HCT116 (cell line): ENCODE measurements around the gene DCLRE1B. TPM values are rescaled to one million over a fixed set of nuclear protein-coding genes. Genes with fewer than 3 reads are reported as not detected.
"Not testable (repeated sequence)": the region's sequence is repeated elsewhere in the genome, so short reads cannot be mapped to it uniquely, and the experiment has no call there.

Experiments
- ATAC-seq: fragments of 200-7000 bp; cut with Tn5 transposase; 2 replicates; pipeline ENCODE4 v1.9.1; 2020; ENCODE audit warnings: mild to moderate bottlenecking, moderate library complexity
- BruUV-seq: library from RNA; stranded (reverse); fragments of 400-500 nt; replicated peaks from 2 replicates; lab custom pipeline; 2021; lab: Mats Ljungman, UMichigan
- CTCF ChIA-PET: fragments of 300-600 bp; sonication (Branson Sonifier 250); formaldehyde crosslinking; loops from one replicate; lab custom pipeline; 2021; ENCODE audit warnings: antibody characterized with exemption; lab: Charles Lee
- POLR2A ChIA-PET: fragments of 300-600, 350-600 bp; sonication (Branson Sonifier 250); formaldehyde crosslinking; loops from one replicate; lab custom pipeline; 2021; ENCODE audit warnings: antibody characterized with exemption; lab: Charles Lee
- RAD21 ChIA-PET, 2 experiments: fragments of 300-600 bp; sonication (Branson Sonifier 250); formaldehyde crosslinking; loops; one replicate each; lab custom pipeline; 2023; ENCODE audit warnings: low total read pairs in 2 of 2; ENCODE audit not compliant: uncharacterized antibody in 2 of 2, unreplicated experiment in 2 of 2, low non-redundant PET in 1 of 2; lab: Charles Lee
- DNase-seq: peaks from one replicate; pipeline ENCODE4 v3.0.0-alpha.2; 2010; ENCODE audit warnings: low read depth, low spot score
- H2AFZ ChIP-seq: fragments of 200-600 bp; shearing (Covaris generic), sonication (generic); 2 replicates; pipeline ENCODE4 v1.6.1; 2017; ENCODE audit warnings: low read depth, mixed run types, mixed read lengths, antibody characterized with exemption, low read length; ENCODE audit not compliant: poor library complexity, severe bottlenecking
- H3K27ac ChIP-seq: 2 replicates; pipeline ENCODE4 v1.5.1; 2012; ENCODE audit warnings: low read depth, low read length
- H3K27me3 ChIP-seq: fragments of 200-600 bp; sonication (generic); 2 replicates; pipeline ENCODE4 v1.6.1; 2016; ENCODE audit warnings: mixed run types, low read length, mixed read lengths; ENCODE audit not compliant: insufficient read depth
- H3K36me3 ChIP-seq, 2 experiments: fragments of 200-500 bp in 1 of 2; fragments of 200-600 bp in 1 of 2; sonication (Bioruptor generic) in 1 of 2; sonication (generic) in 1 of 2; 2 replicates each; pipeline versions ENCODE4 v1.5.1 to v1.6.1; 2014 to 2016; ENCODE audit warnings: low read length in 2 of 2, inconsistent platforms in 1 of 2, mixed read lengths in 1 of 2, mixed run types in 1 of 2; ENCODE audit not compliant: insufficient read depth in 2 of 2, control insufficient read depth in 1 of 2
- H3K4me1 ChIP-seq, 2 experiments: fragments of 200-600 bp in 1 of 2; sonication (generic) in 1 of 2; 2 replicates each; pipeline versions ENCODE4 v1.5.1 to v1.6.1; 2012 to 2017; ENCODE audit warnings: low read length in 2 of 2, inconsistent platforms in 1 of 2, mild to moderate bottlenecking in 1 of 2, mixed read lengths in 1 of 2, mixed run types in 1 of 2, moderate library complexity in 1 of 2; ENCODE audit not compliant: insufficient read depth in 2 of 2, control insufficient read depth in 1 of 2
- H3K4me2 ChIP-seq: fragments of 200-600 bp; sonication (generic); 2 replicates; pipeline ENCODE4 v1.6.1; 2017; ENCODE audit warnings: mixed run types, low read length, mixed read lengths
- H3K4me3 ChIP-seq, 2 experiments: fragments of 200-600 bp in 1 of 2; sonication (generic) in 1 of 2; replicated peaks in 1 of 2; 2 replicates each; pipeline ENCODE4 v1.5.1; 2011 to 2016; ENCODE audit warnings: low read length in 2 of 2, control low read depth in 1 of 2, low read depth in 1 of 2, mild to moderate bottlenecking in 1 of 2, mixed read lengths in 1 of 2, mixed run types in 1 of 2
- H3K79me2 ChIP-seq: fragments of 200-600 bp; sonication (generic); 2 replicates; pipeline ENCODE4 v1.6.1; 2017; ENCODE audit warnings: mild to moderate bottlenecking, mixed run types, low read length, moderate library complexity, mixed read lengths; ENCODE audit not compliant: insufficient read depth
- H3K9ac ChIP-seq: fragments of 200-600 bp; sonication (generic); 2 replicates; pipeline ENCODE4 v1.6.1; 2016; ENCODE audit warnings: low read length, mixed read lengths
- H3K9me2 ChIP-seq: fragments of 200-600 bp; sonication (generic), shearing (Covaris generic); 2 replicates; pipeline ENCODE4 v1.6.1; 2017; ENCODE audit warnings: mixed run types, mild to moderate bottlenecking, moderate library complexity; ENCODE audit not compliant: insufficient read depth
- H3K9me3 ChIP-seq, 2 experiments: fragments of 200-500 bp in 1 of 2; fragments of 200-600 bp in 1 of 2; sonication (Bioruptor generic) in 1 of 2; sonication (generic) in 1 of 2; 2 replicates each; pipeline ENCODE4 v1.6.1; 2014 to 2017; ENCODE audit warnings: low read length in 2 of 2, mixed read lengths in 2 of 2, inconsistent platforms in 1 of 2, low read depth in 1 of 2, mild to moderate bottlenecking in 1 of 2, mixed run types in 1 of 2, moderate library complexity in 1 of 2; ENCODE audit not compliant: control insufficient read depth in 1 of 2, insufficient read depth in 1 of 2
- H4K20me1 ChIP-seq: fragments of 200-600 bp; sonication (generic), shearing (Covaris generic); 2 replicates; pipeline ENCODE4 v1.6.1; 2017; ENCODE audit warnings: mixed run types, mild to moderate bottlenecking, moderate library complexity; ENCODE audit not compliant: insufficient read depth
- EZH2 ChIP-seq: fragments of 200-600 bp; sonication (generic); IDR thresholded peaks from 2 replicates; pipeline ENCODE4 v1.6.1; 2017; ENCODE audit warnings: antibody characterized with exemption, mixed run types
- SP1 ChIP-seq: IDR thresholded peaks from 2 replicates; pipeline ENCODE4 v1.6.1; 2012; ENCODE audit warnings: low read depth
- intact Hi-C: fragments of 100-400 bp; cut with micrococcal nuclease; formaldehyde crosslinking; loops from 2 replicates; pipeline ENCODE4 v1.10.0; 2022
- total RNA-seq: library from RNA; stranded (reverse); gene quantifications from one replicate; pipeline ENCODE4 v1.2.1, GENCODE V29; 2021; ENCODE audit not compliant: unreplicated experiment
- TF ChIP-seq, protein P1 (sequence below), 3 experiments: fragments of 200-600 bp in 1 of 3; sonication (generic) in 1 of 3; IDR thresholded peaks in 2 of 3; conservative IDR thresholded peaks in 1 of 3; 2 replicates each; pipeline ENCODE4 v1.5.1; 2012 to 2017; ENCODE audit warnings: low read depth in 2 of 3, low read length in 2 of 3, antibody characterized with exemption in 1 of 3, borderline replicate concordance in 1 of 3, control low read depth in 1 of 3, mild to moderate bottlenecking in 1 of 3, mixed read lengths in 1 of 3, mixed run types in 1 of 3, moderate library complexity in 1 of 3; ENCODE audit not compliant: insufficient read depth in 1 of 3

Gene DCLRE1B
- total RNA-seq, 1 experiment from 2014 or later = 13.4 TPM

DNA sequence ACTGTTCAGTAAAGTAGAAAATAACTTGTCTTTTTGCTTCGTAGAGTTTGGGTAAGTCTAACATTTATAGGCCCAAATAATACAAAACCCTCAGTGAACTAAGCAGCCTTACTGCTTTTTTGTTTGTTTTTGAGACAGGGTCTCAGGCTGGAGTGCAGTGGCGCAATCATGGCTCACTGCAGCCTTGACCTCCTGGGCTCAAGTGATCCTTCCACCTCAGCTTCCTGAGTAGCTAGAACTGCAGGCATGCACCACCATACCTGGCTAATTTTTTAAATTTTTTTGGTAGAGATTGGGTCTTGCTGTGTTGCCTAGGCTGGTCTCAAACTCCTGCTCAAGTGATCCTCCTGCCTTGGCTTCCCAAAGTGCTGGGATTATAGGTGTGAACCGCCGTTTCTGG lies 43.0 kb downstream of the DCLRE1B start:
- H3K36me3 ChIP-seq, H3K27ac ChIP-seq, H2AFZ ChIP-seq, H3K4me1 ChIP-seq, H3K9me3 ChIP-seq, H3K9ac ChIP-seq, POLR2A ChIA-PET, H3K9me2 ChIP-seq, BruUV-seq, H4K20me1 ChIP-seq, ATAC-seq, intact Hi-C loops, H3K4me3 ChIP-seq, RAD21 ChIA-PET, H3K27me3 ChIP-seq, CTCF ChIA-PET, DNase-seq, H3K4me2 ChIP-seq: not testable (repeated sequence)
- peaks cover 63% of the 10 kb centered on the region for H3K79me2 ChIP-seq

DNA sequence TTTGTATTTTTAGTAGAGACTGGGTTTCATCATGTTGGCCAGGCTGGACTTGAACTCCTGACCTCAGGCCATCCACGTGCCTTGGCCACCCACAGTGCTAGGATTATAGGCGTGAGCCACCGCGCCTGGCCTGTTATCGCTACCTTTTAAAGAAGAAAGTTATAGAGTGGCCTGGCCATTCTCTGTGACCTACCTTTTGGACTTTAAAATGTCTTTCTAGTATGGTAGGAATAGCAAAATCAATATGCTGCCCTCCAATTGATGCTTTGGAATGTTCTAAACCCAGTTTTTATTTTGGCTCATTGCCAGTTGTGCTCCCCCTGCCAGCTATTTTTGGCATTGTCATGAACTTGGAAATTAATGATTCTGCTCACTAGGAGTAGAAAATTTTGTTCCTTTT lies 43.9 kb downstream of the DCLRE1B start:
- Histone ChIP-seq H3K36me3 (no peaks in the 10 kb centered on the region), H3K4me2 (no peak overlapping the region), H3K4me1 (peaks cover 2 to 3% of the 10 kb centered on the region in 2 experiments; a peak in 1 of 4 replicates), H3K4me3 (no peak overlapping the region), H3K27ac (no peak overlapping the region), H2AFZ (no peak overlapping the region), H3K9ac (no peak overlapping the region), H3K79me2 (peaks cover 59% of the 10 kb centered on the region), H4K20me1 (no peaks in the 10 kb centered on the region), H3K9me2 (no peaks in the 10 kb centered on the region), H3K27me3 (no peaks in the 10 kb centered on the region), H3K9me3 (no peaks in the 10 kb centered on the region)
- CTCF ChIA-PET = interaction anchor here (1.1 kb wide), 1 partner anchor 111 kb away, joined by 3 read pairs; no protein-coding TSS in a partner anchor
- intact Hi-C loops = no loop called here
- RAD21 ChIA-PET = interaction anchor here in 1 of 2 experiments (0.7 kb wide), 1 partner anchor 351 kb away, joined by 3 read pairs; no protein-coding TSS in a partner anchor
- ATAC-seq (no peak), DNase-seq (no peak)
- BruUV-seq = no TSS peak
- POLR2A ChIA-PET = interaction anchor here (0.6 kb wide), 1 partner anchor 14 kb away, joined by 3 read pairs; no protein-coding TSS in a partner anchor
- TF ChIP-seq, protein P1, sequence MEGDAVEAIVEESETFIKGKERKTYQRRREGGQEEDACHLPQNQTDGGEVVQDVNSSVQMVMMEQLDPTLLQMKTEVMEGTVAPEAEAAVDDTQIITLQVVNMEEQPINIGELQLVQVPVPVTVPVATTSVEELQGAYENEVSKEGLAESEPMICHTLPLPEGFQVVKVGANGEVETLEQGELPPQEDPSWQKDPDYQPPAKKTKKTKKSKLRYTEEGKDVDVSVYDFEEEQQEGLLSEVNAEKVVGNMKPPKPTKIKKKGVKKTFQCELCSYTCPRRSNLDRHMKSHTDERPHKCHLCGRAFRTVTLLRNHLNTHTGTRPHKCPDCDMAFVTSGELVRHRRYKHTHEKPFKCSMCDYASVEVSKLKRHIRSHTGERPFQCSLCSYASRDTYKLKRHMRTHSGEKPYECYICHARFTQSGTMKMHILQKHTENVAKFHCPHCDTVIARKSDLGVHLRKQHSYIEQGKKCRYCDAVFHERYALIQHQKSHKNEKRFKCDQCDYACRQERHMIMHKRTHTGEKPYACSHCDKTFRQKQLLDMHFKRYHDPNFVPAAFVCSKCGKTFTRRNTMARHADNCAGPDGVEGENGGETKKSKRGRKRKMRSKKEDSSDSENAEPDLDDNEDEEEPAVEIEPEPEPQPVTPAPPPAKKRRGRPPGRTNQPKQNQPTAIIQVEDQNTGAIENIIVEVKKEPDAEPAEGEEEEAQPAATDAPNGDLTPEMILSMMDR (IDR thresholded peaks at IDR 0.05 in 2 of 3, conservative IDR thresholded peaks at IDR 0.05 in 1 of 3; ENCODE audit: borderline replicate concordance in 1 of 3, insufficient read depth in 1 of 3, low read depth in 2 of 3, low read length in 2 of 3) = peak in 2 of 3 experiments; percentile 44 to 54; a peak in 4 of 6 replicates
- TF ChIP-seq SP1 (no peak), EZH2 (no peak)
